K562 (cell line): ENCODE results near the gene TESMIN. TPM values are rescaled to one million over a fixed set of nuclear protein-coding genes. Genes with fewer than 3 reads are reported as not detected.

ENCODE experiments used
- BHLHE40 ChIP-seq: IDR thresholded peaks from 2 replicates; pipeline ENCODE4 v1.6.1; 2011; ENCODE audit warnings: low read length, improper control_type of control experiment
- CTBP1 ChIP-seq: fragments of 450-650 bp; IDR thresholded peaks from 2 replicates; pipeline ENCODE4 v1.6.1; 2016; ENCODE audit warnings: borderline replicate concordance
- E2F4 ChIP-seq: sonication (generic); formaldehyde crosslinking; IDR thresholded peaks from 2 replicates; pipeline ENCODE4 v1.8.0; 2022; ENCODE audit warnings: mild to moderate bottlenecking, low read depth, missing genetic modification reagents
- NCOR1 ChIP-seq: fragments of 450-650 bp; IDR thresholded peaks from 2 replicates; pipeline ENCODE4 v1.6.1; 2016; ENCODE audit warnings: mild to moderate bottlenecking, moderate library complexity
- NONO ChIP-seq, 2 experiments: fragments of 200-400 bp in 1 of 2; fragments of 450-650 bp in 1 of 2; formaldehyde crosslinking in 1 of 2; IDR thresholded peaks; 2 replicates each; pipeline ENCODE4 v1.6.1; 2017; ENCODE audit warnings: low read depth in 2 of 2, mild to moderate bottlenecking in 2 of 2, moderate library complexity in 2 of 2, low read length in 1 of 2
- PML ChIP-seq: IDR thresholded peaks from 2 replicates; pipeline ENCODE4 v1.6.1; 2012; ENCODE audit warnings: low read length, inconsistent platforms
- RNF2 ChIP-seq: sonication (generic); IDR thresholded peaks from 2 replicates; pipeline ENCODE4 v1.6.1; 2016
- SAFB ChIP-seq: fragments of 200-400 bp; formaldehyde crosslinking; IDR thresholded peaks from 2 replicates; pipeline ENCODE4 v1.6.1; 2017; ENCODE audit warnings: low read depth, low read length, borderline replicate concordance
- SNAPC5 ChIP-seq: fragments of 250-450 bp; sonication (Bioruptor Pico); IDR thresholded peaks from 2 replicates; pipeline ENCODE4 v1.8.0; 2021; ENCODE audit warnings: moderate library complexity, mild to moderate bottlenecking, inconsistent platforms
- SUPT5H ChIP-seq: fragments of 450-650 bp; IDR thresholded peaks from 2 replicates; pipeline ENCODE4 v1.6.1; 2016
- TAF1 ChIP-seq: IDR thresholded peaks from 2 replicates; pipeline ENCODE4 v1.6.1; 2011; ENCODE audit warnings: mild to moderate bottlenecking, low read length, moderate library complexity; ENCODE audit not compliant: insufficient read depth, control insufficient read depth, severe bottlenecking; ENCODE audit errors: extremely low read depth
- UBTF ChIP-seq, 2 experiments: IDR thresholded peaks; 2 replicates each; pipeline ENCODE4 v1.6.1; 2012; ENCODE audit warnings: improper control_type of control experiment in 2 of 2, low read depth in 2 of 2, low read length in 2 of 2, borderline replicate concordance in 1 of 2
- ZBTB7A ChIP-seq: IDR thresholded peaks from 2 replicates; pipeline ENCODE4 v1.6.1; 2011; ENCODE audit warnings: low read depth, mild to moderate bottlenecking, low read length, moderate library complexity, borderline replicate concordance; ENCODE audit not compliant: control insufficient read depth
- ZFX ChIP-seq: sonication (generic); formaldehyde crosslinking; IDR thresholded peaks from 2 replicates; pipeline ENCODE4 v1.8.0; 2022; ENCODE audit warnings: mild to moderate bottlenecking, missing genetic modification reagents, moderate library complexity
- ZNF212 ChIP-seq: fragments of 450-650 bp; formaldehyde crosslinking; IDR thresholded peaks from 2 replicates; pipeline ENCODE4 v1.4.0; 2020; ENCODE audit warnings: mild to moderate bottlenecking
- polyA plus RNA-seq, 8 experiments: library from polyadenylated mRNA; depleted of rRNA in 4 of 8; stranded (reverse) in 5 of 8; unstranded in 3 of 8; fragments of >200 nt; fragmentation: Nextera tagmentation in 2 of 8; fragmentation: Illumina TruSeq in 1 of 8; extraction: Ambion mirVana in 2 of 8; extraction: Trizol in 1 of 8; gene quantifications; 2 replicates each; pipeline versions ENCODE4 v1.2.1 to v1.2.3, GENCODE V29; 2011 to 2014; ENCODE audit warnings: inconsistent platforms in 1 of 8, missing spikeins in 1 of 8
- total RNA-seq, 7 experiments: library from RNA; depleted of rRNA in 6 of 7; stranded (reverse); fragments of >200 nt in 6 of 7; fragmentation: Illumina TruSeq in 2 of 7; extraction: Trizol in 2 of 7; gene quantifications; 2 replicates each; pipeline versions ENCODE4 v1.2.1 to v1.2.3, GENCODE V29; 2011 to 2021; ENCODE audit warnings: low replicate concordance in 1 of 7
- TF ChIP-seq, protein P1 (sequence below), 3 experiments: fragments of 200-800 bp in 1 of 3; sonication (Bioruptor generic) in 1 of 3; sonication (generic) in 1 of 3; formaldehyde crosslinking in 1 of 3; IDR thresholded peaks; 2 replicates each; pipeline versions ENCODE4 v1.6.1 to v1.8.0; 2016 to 2022; ENCODE audit warnings: mild to moderate bottlenecking in 2 of 3, missing compliant biosample characterization in 2 of 3, missing genetic modification characterization in 2 of 3, missing genetic modification reagents in 1 of 3
- TF ChIP-seq, protein P2 (sequence below): fragments of 200-800 bp; sonication (Bioruptor generic); IDR thresholded peaks from 2 replicates; pipeline ENCODE4 v1.6.1; 2017; ENCODE audit warnings: missing genetic modification characterization, missing compliant biosample characterization
- TF ChIP-seq, protein P3 (sequence below): IDR thresholded peaks from 2 replicates; pipeline ENCODE4 v1.6.1; 2011; ENCODE audit warnings: borderline replicate concordance, low read depth, mild to moderate bottlenecking, moderate library complexity, low read length; ENCODE audit not compliant: insufficient read depth, poor library complexity, severe bottlenecking

The TESMIN gene
- total and polyA plus RNA-seq, 9 of the 15 experiments (the other 6 are each of a cell fraction or from before 2014, with no cell fraction given) = 8.9 to 50.5 (median 15.0) TPM

- TF ChIP-seq, protein P1, sequence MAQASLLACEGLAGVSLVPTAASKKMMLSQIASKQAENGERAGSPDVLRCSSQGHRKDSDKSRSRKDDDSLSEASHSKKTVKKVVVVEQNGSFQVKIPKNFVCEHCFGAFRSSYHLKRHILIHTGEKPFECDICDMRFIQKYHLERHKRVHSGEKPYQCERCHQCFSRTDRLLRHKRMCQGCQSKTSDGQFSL (CRISPR knock-in tag; IDR thresholded peaks at IDR 0.05) = peak; percentile 81
- TF ChIP-seq, protein P1 (tag; IDR thresholded peaks at IDR 0.05) = no peak
- TF ChIP-seq ZFX (CRISPR knock-in tag) (peak; percentile 84), RNF2 (peak; percentile 99), ZNF212 (CRISPR knock-in tag) (no peak), BHLHE40 (peak; percentile 31; the same call in 1 of the 2 replicates), PML (peak; percentile 30; the same call in 1 of the 2 replicates), SAFB (peak; percentile 40; the same call in 1 of the 2 replicates), ZBTB7A (peak; percentile 74; the same call in 1 of the 2 replicates), SUPT5H (0 out of 2 replicates have a peak, but pooled peaks have one; percentile 35), NCOR1 (peak; percentile 24; the same call in 1 of the 2 replicates), SNAPC5 (CRISPR knock-in tag) (no peak), CTBP1 (peak; percentile 86), NONO (IDR thresholded peaks at IDR 0.05; ENCODE audit: low read depth in 2 of 2, low read length in 1 of 2) (peak; percentile 25 to 26; a peak in 1 of 4 replicates), TAF1 (peak; percentile 91), UBTF (IDR thresholded peaks at IDR 0.05; ENCODE audit: borderline replicate concordance in 1 of 2, low read depth in 2 of 2, low read length in 2 of 2) (peak; percentile 62 to 79; a peak in 3 of 4 replicates), E2F4 (CRISPR knock-in tag) (no peak)
- TF ChIP-seq, protein P2, sequence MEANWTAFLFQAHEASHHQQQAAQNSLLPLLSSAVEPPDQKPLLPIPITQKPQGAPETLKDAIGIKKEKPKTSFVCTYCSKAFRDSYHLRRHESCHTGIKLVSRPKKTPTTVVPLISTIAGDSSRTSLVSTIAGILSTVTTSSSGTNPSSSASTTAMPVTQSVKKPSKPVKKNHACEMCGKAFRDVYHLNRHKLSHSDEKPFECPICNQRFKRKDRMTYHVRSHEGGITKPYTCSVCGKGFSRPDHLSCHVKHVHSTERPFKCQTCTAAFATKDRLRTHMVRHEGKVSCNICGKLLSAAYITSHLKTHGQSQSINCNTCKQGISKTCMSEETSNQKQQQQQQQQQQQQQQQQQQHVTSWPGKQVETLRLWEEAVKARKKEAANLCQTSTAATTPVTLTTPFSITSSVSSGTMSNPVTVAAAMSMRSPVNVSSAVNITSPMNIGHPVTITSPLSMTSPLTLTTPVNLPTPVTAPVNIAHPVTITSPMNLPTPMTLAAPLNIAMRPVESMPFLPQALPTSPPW (CRISPR knock-in tag) = peak; percentile 93
- TF ChIP-seq, protein P3, sequence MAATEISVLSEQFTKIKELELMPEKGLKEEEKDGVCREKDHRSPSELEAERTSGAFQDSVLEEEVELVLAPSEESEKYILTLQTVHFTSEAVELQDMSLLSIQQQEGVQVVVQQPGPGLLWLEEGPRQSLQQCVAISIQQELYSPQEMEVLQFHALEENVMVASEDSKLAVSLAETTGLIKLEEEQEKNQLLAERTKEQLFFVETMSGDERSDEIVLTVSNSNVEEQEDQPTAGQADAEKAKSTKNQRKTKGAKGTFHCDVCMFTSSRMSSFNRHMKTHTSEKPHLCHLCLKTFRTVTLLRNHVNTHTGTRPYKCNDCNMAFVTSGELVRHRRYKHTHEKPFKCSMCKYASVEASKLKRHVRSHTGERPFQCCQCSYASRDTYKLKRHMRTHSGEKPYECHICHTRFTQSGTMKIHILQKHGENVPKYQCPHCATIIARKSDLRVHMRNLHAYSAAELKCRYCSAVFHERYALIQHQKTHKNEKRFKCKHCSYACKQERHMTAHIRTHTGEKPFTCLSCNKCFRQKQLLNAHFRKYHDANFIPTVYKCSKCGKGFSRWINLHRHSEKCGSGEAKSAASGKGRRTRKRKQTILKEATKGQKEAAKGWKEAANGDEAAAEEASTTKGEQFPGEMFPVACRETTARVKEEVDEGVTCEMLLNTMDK = no peak
Observed at GRCh38 chr11:68751331-68751856, at the start of gene TESMIN (continued).
